Nephron progenitor cell (in vitro differentiated cells): ENCODE measurements around the gene SDHA.
A peak's percentile ranks its signal among the peaks of the same experiment; 100 is the strongest.
"Not testable (repeated sequence)": the region's sequence is repeated elsewhere in the genome, so short reads cannot be mapped to it uniquely, and the experiment has no call there.

Experiments used
- DNase-seq: peaks from one replicate; pipeline ENCODE4 v3.0.0; 2021
- H3K27ac Mint-ChIP-seq: 2 replicates; pipeline ENCODE4 v1.8.0; 2021; ENCODE audit warnings: mild to moderate bottlenecking, moderate library complexity, mixed read lengths
- H3K27me3 Mint-ChIP-seq: 2 replicates; pipeline ENCODE4 v1.8.0; 2021; ENCODE audit warnings: mild to moderate bottlenecking, low read depth, mixed read lengths; ENCODE audit not compliant: poor library complexity
- H3K36me3 Mint-ChIP-seq: 2 replicates; pipeline ENCODE4 v1.8.0; 2021; ENCODE audit warnings: low read depth, mixed read lengths
- H3K4me1 Mint-ChIP-seq: 2 replicates; pipeline ENCODE4 v1.8.0; 2021; ENCODE audit warnings: mixed read lengths
- H3K4me3 Mint-ChIP-seq: 2 replicates; pipeline ENCODE4 v1.8.0; 2021; ENCODE audit warnings: mild to moderate bottlenecking, moderate library complexity, mixed read lengths
- H3K9me3 Mint-ChIP-seq: 2 replicates; pipeline ENCODE4 v1.8.0; 2021; ENCODE audit warnings: mild to moderate bottlenecking, moderate library complexity, mixed read lengths
- TF ChIP-seq, protein P1 (sequence below): fragments of 200-600 bp; sonication (generic); IDR thresholded peaks from 2 replicates; pipeline ENCODE4 v1.5.0; 2021; ENCODE audit warnings: antibody characterized with exemption

The SDHA gene

DNA sequence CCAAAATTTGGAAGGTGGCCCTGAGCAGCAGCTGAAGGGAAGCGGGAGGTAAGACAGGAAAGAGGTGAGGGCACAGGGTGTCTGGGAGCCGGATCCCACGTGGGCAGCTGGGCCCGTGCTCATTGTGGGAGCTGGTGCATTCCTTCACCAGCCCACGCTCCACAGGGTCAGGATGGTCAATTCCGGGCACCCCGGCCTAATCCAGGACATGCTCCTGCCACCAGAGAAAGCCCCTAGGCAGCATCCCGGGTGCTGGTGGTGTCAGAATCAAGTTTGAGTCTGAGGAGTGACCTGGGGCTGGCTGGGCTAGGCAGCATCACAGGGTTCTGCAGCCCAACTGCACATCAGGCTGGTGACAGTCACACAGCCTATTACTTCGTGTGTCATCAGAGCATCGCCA lies 46.2 kb downstream of the SDHA start:
- Mint-ChIP-seq H3K27me3 (peaks cover 4% of the 10 kb centered on the region), H3K9me3 (peaks cover 10% of the 10 kb centered on the region), H3K4me3 (no peak overlapping the region), H3K4me1 (peaks cover 3% of the 10 kb centered on the region), H3K36me3 (peaks cover 29% of the 10 kb centered on the region), H3K27ac (no peak overlapping the region)
- TF ChIP-seq, protein P1, sequence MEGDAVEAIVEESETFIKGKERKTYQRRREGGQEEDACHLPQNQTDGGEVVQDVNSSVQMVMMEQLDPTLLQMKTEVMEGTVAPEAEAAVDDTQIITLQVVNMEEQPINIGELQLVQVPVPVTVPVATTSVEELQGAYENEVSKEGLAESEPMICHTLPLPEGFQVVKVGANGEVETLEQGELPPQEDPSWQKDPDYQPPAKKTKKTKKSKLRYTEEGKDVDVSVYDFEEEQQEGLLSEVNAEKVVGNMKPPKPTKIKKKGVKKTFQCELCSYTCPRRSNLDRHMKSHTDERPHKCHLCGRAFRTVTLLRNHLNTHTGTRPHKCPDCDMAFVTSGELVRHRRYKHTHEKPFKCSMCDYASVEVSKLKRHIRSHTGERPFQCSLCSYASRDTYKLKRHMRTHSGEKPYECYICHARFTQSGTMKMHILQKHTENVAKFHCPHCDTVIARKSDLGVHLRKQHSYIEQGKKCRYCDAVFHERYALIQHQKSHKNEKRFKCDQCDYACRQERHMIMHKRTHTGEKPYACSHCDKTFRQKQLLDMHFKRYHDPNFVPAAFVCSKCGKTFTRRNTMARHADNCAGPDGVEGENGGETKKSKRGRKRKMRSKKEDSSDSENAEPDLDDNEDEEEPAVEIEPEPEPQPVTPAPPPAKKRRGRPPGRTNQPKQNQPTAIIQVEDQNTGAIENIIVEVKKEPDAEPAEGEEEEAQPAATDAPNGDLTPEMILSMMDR, result no peak
- DNase-seq, result no peak

DNA sequence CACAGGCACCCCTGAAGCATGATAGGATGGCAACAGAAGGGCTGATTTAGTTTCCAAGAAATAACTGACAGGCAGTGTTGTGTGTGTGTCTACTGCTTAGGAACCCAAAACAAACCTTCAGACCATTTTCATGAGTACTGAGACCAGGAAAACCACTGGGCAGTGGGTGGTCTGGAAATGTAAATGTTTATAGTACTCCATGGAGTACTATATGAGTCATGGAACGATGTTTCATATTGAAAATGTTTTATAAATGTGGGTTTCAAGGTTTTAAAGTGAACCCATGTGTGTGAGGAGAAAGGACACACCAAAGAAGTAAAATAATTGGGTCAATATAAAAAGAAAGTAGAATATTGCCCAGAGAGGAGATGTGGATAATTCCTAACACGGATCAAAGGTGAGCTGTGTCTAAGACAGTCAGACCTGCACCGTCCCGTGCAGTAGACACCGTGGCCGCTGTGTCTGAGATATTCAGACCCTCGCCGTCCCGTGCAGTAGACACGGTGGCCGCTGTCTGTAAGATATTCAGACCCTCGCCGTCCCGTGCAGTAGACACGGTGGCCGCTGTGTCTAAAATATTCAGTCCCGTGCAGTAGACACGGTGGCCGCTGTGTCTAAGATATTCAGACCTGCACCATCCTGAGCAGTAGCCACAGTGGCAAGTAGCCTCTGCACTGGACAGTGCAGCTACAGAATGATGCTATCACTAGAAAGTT lies 48.3 kb downstream of the SDHA start:
- not testable (repeated sequence) for H3K27me3 Mint-ChIP-seq, H3K4me3 Mint-ChIP-seq

GRCh38 chr5:267716-268115 lies 49.6 kb downstream of the SDHA start:
- no peaks in the 10 kb centered on the region for H3K9me3 Mint-ChIP-seq
- DNase-seq, result no peak
- no peaks in the 10 kb centered on the region for H3K27me3 Mint-ChIP-seq
- H3K4me1 Mint-ChIP-seq, result peaks cover 26% of the 10 kb centered on the region
- H3K36me3 Mint-ChIP-seq, result peaks cover 17% of the 10 kb centered on the region
- peak overlapping the region; percentile 30 for H3K27ac Mint-ChIP-seq
- H3K4me3 Mint-ChIP-seq, result no peak overlapping the region
- TF ChIP-seq, protein P1, result no peak

More for the DNA sequence above, 48.3 kb downstream of the SDHA start:
- Mint-ChIP-seq H3K4me1 (peaks cover 18% of the 10 kb centered on the region), H3K36me3 (peaks cover 26% of the 10 kb centered on the region)
- H3K9me3 Mint-ChIP-seq, DNase-seq, H3K27ac Mint-ChIP-seq: not testable (repeated sequence)

- peaks cover 3% of the 10 kb centered on the region for H3K27me3 Mint-ChIP-seq
- peaks cover 39% of the 10 kb centered on the region for H3K4me1 Mint-ChIP-seq
- peak overlapping the region; percentile 93 for H3K4me3 Mint-ChIP-seq
- peaks cover 5% of the 10 kb centered on the region for H3K36me3 Mint-ChIP-seq
- TF ChIP-seq, protein P1, result no peak
- DNase-seq, result peak; percentile 12
- H3K27ac Mint-ChIP-seq, result peak overlapping the region; percentile 80
- no peaks in the 10 kb centered on the region for H3K9me3 Mint-ChIP-seq
Measured at GRCh38 chr5:270340-270739, 52.2 kb downstream of the SDHA start.

- Mint-ChIP-seq H3K4me3 (peak overlapping the region; percentile 93), H3K4me1 (peaks cover 39% of the 10 kb centered on the region)
- not testable (repeated sequence) for DNase-seq, H3K36me3 Mint-ChIP-seq, H3K27ac Mint-ChIP-seq, H3K27me3 Mint-ChIP-seq, H3K9me3 Mint-ChIP-seq
Measured at GRCh38 chr5:271828-272167, 53.7 kb downstream of the SDHA start.

DNA sequence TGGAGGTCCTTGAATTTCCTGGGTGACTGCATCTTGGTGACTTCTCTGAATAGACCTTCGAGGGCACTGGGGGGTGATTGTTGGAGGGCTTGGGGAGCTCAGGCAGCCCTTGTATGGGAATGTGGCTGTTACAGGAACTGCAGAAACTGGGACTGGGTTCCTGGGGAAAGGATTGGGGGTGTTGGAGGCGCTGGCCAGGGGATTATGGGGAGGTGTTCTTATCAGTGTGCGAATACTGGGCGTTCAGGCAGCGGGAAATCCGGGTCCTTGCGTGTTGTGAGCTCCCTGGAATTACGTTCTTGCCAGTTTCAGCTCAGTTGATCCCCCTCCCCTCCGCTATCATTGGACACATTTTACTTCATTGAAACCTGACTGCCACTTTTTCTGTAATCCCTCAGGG lies 55.0 kb downstream of the SDHA start:
- H3K27me3 Mint-ChIP-seq, H3K9me3 Mint-ChIP-seq, H3K36me3 Mint-ChIP-seq, DNase-seq: not testable (repeated sequence)
- Mint-ChIP-seq H3K4me1 (peaks cover 39% of the 10 kb centered on the region), H3K27ac (peak overlapping the region; percentile 64), H3K4me3 (peak overlapping the region; percentile 93)

DNA sequence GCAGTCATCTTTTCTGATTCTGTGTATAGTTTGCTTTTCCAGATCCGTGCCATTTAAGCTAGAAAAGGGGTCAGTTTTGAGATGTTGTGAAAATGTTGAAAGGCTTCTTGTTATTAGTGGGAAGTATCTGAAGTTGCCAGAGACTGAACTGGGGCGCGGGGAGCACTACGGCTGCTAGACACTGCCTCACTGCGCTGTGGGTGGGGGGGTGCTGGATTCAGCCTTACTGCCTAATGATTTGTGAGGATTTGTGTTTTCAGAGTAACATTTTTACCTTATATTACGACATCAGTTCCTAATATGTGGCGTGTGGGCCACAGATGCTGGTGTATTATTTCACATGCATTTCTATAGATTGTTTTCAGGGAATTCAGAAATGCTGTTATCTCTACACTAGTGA lies 55.4 kb downstream of the SDHA start:
- H3K36me3 Mint-ChIP-seq, DNase-seq, H3K27me3 Mint-ChIP-seq, H3K9me3 Mint-ChIP-seq, H3K27ac Mint-ChIP-seq: not testable (repeated sequence)
- H3K4me3 Mint-ChIP-seq, result peak overlapping the region; percentile 93
- H3K4me1 Mint-ChIP-seq, result peaks cover 39% of the 10 kb centered on the region

DNA sequence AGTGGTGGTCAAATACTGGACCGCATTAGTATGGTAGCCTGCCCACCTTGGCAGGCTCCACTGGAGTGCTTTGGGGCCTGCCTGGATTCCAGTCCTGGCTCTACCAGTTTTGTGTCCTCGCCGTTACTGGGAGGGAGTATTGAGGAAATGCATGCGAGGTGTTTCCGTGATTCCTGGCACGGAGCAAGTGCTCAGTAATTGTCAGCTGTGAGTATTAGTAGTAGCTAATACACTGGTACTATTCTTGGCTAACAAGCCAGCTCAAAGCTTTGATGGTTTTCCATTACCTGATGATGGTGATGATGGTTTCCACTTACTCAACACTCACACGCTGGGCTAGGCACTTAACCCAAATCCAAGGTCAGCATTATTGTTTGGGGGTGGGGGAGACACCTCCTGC lies 56.2 kb downstream of the SDHA start:
- not testable (repeated sequence) for DNase-seq, H3K4me3 Mint-ChIP-seq, H3K9me3 Mint-ChIP-seq, H3K27ac Mint-ChIP-seq, H3K27me3 Mint-ChIP-seq
- peaks cover 16% of the 10 kb centered on the region for H3K36me3 Mint-ChIP-seq
- peaks cover 36% of the 10 kb centered on the region for H3K4me1 Mint-ChIP-seq
